ENCODE results near the gene IQCH. TPM values are rescaled to one million over a fixed set of nuclear protein-coding genes. Genes with fewer than 3 reads are reported as not detected.

The IQCH gene
- polyA plus RNA-seq, 1 of the 3 experiments (the other 2 are of a cell fraction), result 0.81 TPM

- TF ChIP-seq IRF3 (IDR thresholded peaks at IDR 0.05; ENCODE audit: low read depth, low read length) (no peak), YY1 (IDR thresholded peaks at IDR 0.05; ENCODE audit: low read depth) (no peak), GABPA (IDR thresholded peaks at IDR 0.05; ENCODE audit: low read depth) (no peak), RFX5 (IDR thresholded peaks at IDR 0.05; ENCODE audit: low read length) (no peak), TAF1 (IDR thresholded peaks at IDR 0.05; ENCODE audit: borderline replicate concordance, low read depth, low read length) (no peak), GATA2 (CRISPR knock-in tag; IDR thresholded peaks at IDR 0.05) (no peak), ELF1 (IDR thresholded peaks at IDR 0.05) (no peak), TCF12 (IDR thresholded peaks at IDR 0.05) (peak; percentile 86), FOXJ3 (CRISPR knock-in tag; IDR thresholded peaks at IDR 0.05) (no peak), RCOR1 (IDR thresholded peaks at IDR 0.05; ENCODE audit: low read length) (no peak), RXRA (IDR thresholded peaks at IDR 0.05; ENCODE audit: borderline replicate concordance, low read depth) (peak; percentile 22; the same call in 1 of the 2 replicates)
These were observed 276.9 kb downstream of the IQCH start (continued) for GRCh38 chr15:67531379-67531914.

- H3K4me2 ChIP-seq, result no peak overlapping the region
- H3K79me2 ChIP-seq (ENCODE audit: insufficient read depth), result no peaks in the 10 kb centered on the region
- H4K20me1 ChIP-seq (ENCODE audit: insufficient read depth), result no peaks in the 10 kb centered on the region
- H3K9ac ChIP-seq, result no peak overlapping the region
- POLR2A ChIA-PET, result no interaction called here
- DNase-seq, result no peak
- H3K4me3 ChIP-seq (ENCODE audit: low read depth in 2 of 2, low read length in 1 of 2), result no peak overlapping the region
- no peak overlapping the region for H3K27ac ChIP-seq (ENCODE audit: low read depth in 2 of 2, low read length in 1 of 2)
- CTCF ChIA-PET, result no interaction called here
- peaks cover 28% of the 10 kb centered on the region for H3F3A ChIP-seq (replicated peaks; ENCODE audit: insufficient read depth)
- 0 out of 2 replicates have a peak, but pooled peaks cover 5% of the 10 kb centered on the region for H3K9me3 ChIP-seq
- no peaks in the 10 kb centered on the region for H3K9me2 ChIP-seq
- no peak for TF ChIP-seq JUND (IDR thresholded peaks at IDR 0.05)
- TF ChIP-seq FOXM1 (IDR thresholded peaks at IDR 0.05; ENCODE audit: low read depth), result no peak
- no peak for TF ChIP-seq TEAD4 (IDR thresholded peaks at IDR 0.05; ENCODE audit: borderline replicate concordance, insufficient read depth)
- TF ChIP-seq FOXJ3 (CRISPR knock-in tag; IDR thresholded peaks at IDR 0.05), result no peak
- no peak for TF ChIP-seq YY1 (IDR thresholded peaks at IDR 0.05; ENCODE audit: low read depth)
- no peak for TF ChIP-seq FOSL2 (IDR thresholded peaks at IDR 0.05; ENCODE audit: borderline replicate concordance, low read depth)
- no peak for TF ChIP-seq ZBTB33 (IDR thresholded peaks at IDR 0.05; ENCODE audit: borderline replicate concordance, low read depth)
- TF ChIP-seq RFX5 (IDR thresholded peaks at IDR 0.05; ENCODE audit: low read length), result no peak
- TF ChIP-seq EZH2phosphoT487 (IDR thresholded peaks at IDR 0.05; ENCODE audit: borderline replicate concordance, low read depth), result no peak
- no peak overlapping the region for H2AFZ ChIP-seq (ENCODE audit: low read depth)
- 96% methylated on average over 1 of the region's 1 CpG for WGBS (ENCODE audit: low lambda C conversion rate)
- H3K27me3 ChIP-seq (ENCODE audit: insufficient read depth), result no peaks in the 10 kb centered on the region
- peaks cover 0 to 5% of the 10 kb centered on the region in 2 experiments; a peak in 1 of 4 replicates for H3K4me1 ChIP-seq (ENCODE audit: control insufficient read depth in 1 of 2, insufficient read depth in 2 of 2, low read depth in 1 of 2, low read length in 1 of 2)
- H3K36me3 ChIP-seq (replicated peaks in 1 of 2; ENCODE audit: control insufficient read depth in 1 of 2, insufficient read depth in 2 of 2, low read length in 1 of 2), result peaks cover 0 to 9% of the 10 kb centered on the region in 2 experiments
These were observed 279.3 kb downstream of the IQCH start for GRCh38 chr15:67533873-67534272.
